ENCODE results near the gene IAPP. TPM values are rescaled to one million over a fixed set of nuclear protein-coding genes. Genes with fewer than 3 reads are reported as not detected.
"Not testable (repeated sequence)": the region's sequence is repeated elsewhere in the genome, so short reads cannot be mapped to it uniquely, and the experiment has no call there.

Gene IAPP
- total RNA-seq, 2 donors from 2014 or later, result not detected

DNA sequence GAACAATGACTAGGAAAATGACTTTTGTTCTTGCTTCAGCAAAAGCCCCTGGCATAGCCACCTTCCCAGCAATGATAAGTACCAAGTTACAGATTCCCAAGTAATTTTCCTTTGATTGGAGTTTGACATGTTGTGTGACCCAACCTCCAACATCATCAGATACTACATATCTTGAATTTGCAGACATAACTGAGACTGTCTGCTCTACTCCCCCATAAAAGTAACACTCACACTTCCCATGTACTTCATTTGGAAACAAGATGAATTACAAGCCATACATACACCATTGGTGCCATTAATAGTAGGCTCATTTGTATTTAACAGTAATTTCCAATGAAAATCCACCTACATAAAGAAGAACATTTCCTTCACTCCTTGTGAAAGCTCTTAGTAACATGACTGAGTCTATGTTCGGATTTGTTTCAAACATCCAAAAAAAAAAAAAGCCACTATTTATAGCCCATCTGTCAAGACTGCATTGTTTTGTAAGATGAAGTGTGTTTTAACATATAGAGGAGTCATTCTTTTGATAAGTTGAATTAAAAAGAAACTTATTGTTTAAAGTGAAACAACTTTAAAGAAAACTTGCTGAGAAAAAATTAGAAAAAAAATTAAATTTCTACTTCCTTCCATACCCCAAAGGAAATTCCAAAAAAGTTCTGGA is 26.0 kb upstream of the IAPP start:
- no peak for DNase-seq (ENCODE audit: low spot score)
- TF ChIP-seq CTCF (IDR thresholded peaks at IDR 0.05), result no peak
- TF ChIP-seq POLR2AphosphoS5 (IDR thresholded peaks at IDR 0.05), result no peak
- TF ChIP-seq POLR2A (IDR thresholded peaks at IDR 0.05), result no peak
- Histone ChIP-seq H3K9me3 (no peaks in the 10 kb centered on the region), H3K4me1 (replicated peaks) (no peaks in the 10 kb centered on the region), H3K27me3 (replicated peaks; ENCODE audit: insufficient read depth) (no peaks in the 10 kb centered on the region), H3K36me3 (no peaks in the 10 kb centered on the region), H3K27ac (no peak overlapping the region), H3K4me3 (no peak overlapping the region)
- intact Hi-C loops (cut with DNase I), result no loop called here
- WGBS, result 35% methylated on average over 1 of the region's 1 CpG

GRCh38 chr12:21350975-21351374 is 21.7 kb upstream of the IAPP start:
- Histone ChIP-seq H3K27ac (no peak overlapping the region), H3K4me3 (no peak overlapping the region), H3K9me3 (no peaks in the 10 kb centered on the region), H3K27me3 (replicated peaks; ENCODE audit: insufficient read depth) (no peaks in the 10 kb centered on the region), H3K36me3 (no peaks in the 10 kb centered on the region), H3K4me1 (replicated peaks) (no peaks in the 10 kb centered on the region)
- TF ChIP-seq POLR2A (IDR thresholded peaks at IDR 0.05) (no peak), POLR2AphosphoS5 (IDR thresholded peaks at IDR 0.05) (no peak), CTCF (IDR thresholded peaks at IDR 0.05) (no peak)
- WGBS, result 24% methylated on average over 1 of the region's 1 CpG
- intact Hi-C loops (cut with DNase I), result no loop called here
- no peak for DNase-seq (ENCODE audit: low spot score)

DNA sequence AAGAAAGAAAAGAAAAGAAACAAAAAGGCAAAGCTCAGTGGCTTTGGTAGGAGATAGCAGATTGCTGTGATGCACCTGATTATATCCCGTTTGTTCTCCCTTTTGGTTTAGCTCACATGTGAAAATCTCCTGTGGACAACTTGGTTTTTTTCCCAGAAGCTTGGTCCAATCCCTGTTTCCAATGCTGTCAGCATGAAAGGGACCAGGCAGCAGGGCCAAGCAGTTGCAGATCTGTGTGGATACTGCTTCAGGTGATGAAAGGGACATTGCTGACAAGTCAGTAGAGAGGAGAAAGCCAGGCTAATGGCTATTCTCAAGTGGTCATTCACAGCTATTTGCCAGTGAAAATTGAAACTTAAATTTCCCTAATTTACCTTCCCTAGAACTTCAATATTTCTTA is 19.2 kb upstream of the IAPP start:
- H3K9me3 ChIP-seq, result no peaks in the 10 kb centered on the region
- WGBS, result 26% methylated on average over 1 of the region's 1 CpG
- TF ChIP-seq CTCF (IDR thresholded peaks at IDR 0.05) (no peak), POLR2AphosphoS5 (IDR thresholded peaks at IDR 0.05) (no peak), POLR2A (IDR thresholded peaks at IDR 0.05) (no peak)
- no peak overlapping the region for H3K27ac ChIP-seq
- no peaks in the 10 kb centered on the region for H3K27me3 ChIP-seq (replicated peaks; ENCODE audit: insufficient read depth)
- no peaks in the 10 kb centered on the region for H3K4me1 ChIP-seq (replicated peaks)
- H3K4me3 ChIP-seq, result no peak overlapping the region
- no peak for DNase-seq (ENCODE audit: low spot score)
- intact Hi-C loops (cut with DNase I), result no loop called here
- H3K36me3 ChIP-seq, result no peaks in the 10 kb centered on the region

DNA sequence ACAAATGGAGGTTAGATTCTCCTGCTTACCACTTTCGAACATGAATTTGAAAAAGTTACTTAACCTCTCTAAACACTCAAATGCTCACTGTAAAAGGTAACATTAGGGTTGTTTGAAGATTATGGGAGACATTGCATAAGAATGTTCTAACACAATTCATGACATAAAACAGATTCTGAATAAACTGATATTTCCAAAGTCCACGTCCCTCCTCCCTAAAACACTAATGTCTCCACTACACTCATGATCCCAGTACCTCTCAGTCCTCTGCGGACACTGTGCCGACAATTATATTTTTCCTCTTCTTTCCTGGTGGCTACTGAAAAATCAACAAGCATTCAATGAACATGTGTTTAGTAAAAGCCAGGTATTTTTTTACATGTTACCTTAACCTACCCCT is 18.8 kb upstream of the IAPP start:
- TF ChIP-seq CTCF (IDR thresholded peaks at IDR 0.05), result no peak
- TF ChIP-seq POLR2AphosphoS5 (IDR thresholded peaks at IDR 0.05), result no peak
- no peak for TF ChIP-seq POLR2A (IDR thresholded peaks at IDR 0.05)
- H3K9me3 ChIP-seq, result no peaks in the 10 kb centered on the region
- no peaks in the 10 kb centered on the region for H3K4me1 ChIP-seq (replicated peaks)
- WGBS, result 93% methylated on average over 4 of the region's 4 CpGs
- H3K27me3 ChIP-seq (replicated peaks; ENCODE audit: insufficient read depth), result no peaks in the 10 kb centered on the region
- DNase-seq (ENCODE audit: low spot score), result no peak
- H3K27ac ChIP-seq, result no peak overlapping the region
- no peak overlapping the region for H3K4me3 ChIP-seq
- intact Hi-C loops (cut with DNase I), result no loop called here
- no peaks in the 10 kb centered on the region for H3K36me3 ChIP-seq

- Histone ChIP-seq H3K9me3 (no peaks in the 10 kb centered on the region), H3K27ac (no peak overlapping the region), H3K27me3 (replicated peaks; ENCODE audit: insufficient read depth) (no peaks in the 10 kb centered on the region), H3K36me3 (no peaks in the 10 kb centered on the region), H3K4me3 (no peak overlapping the region), H3K4me1 (replicated peaks) (no peaks in the 10 kb centered on the region)
- WGBS, result 94% methylated on average over 1 of the region's 1 CpG
- intact Hi-C loops (cut with DNase I), result no loop called here
- no peak for DNase-seq (ENCODE audit: low spot score)
- TF ChIP-seq POLR2A (IDR thresholded peaks at IDR 0.05) (no peak), POLR2AphosphoS5 (IDR thresholded peaks at IDR 0.05) (no peak), CTCF (IDR thresholded peaks at IDR 0.05) (no peak)
Measured at GRCh38 chr12:21354641-21355040, 18.1 kb upstream of the IAPP start.

- H3K9me3 ChIP-seq; H3K4me1 ChIP-seq (replicated peaks); DNase-seq (ENCODE audit: low spot score); H3K27me3 ChIP-seq (replicated peaks; ENCODE audit: insufficient read depth); H3K36me3 ChIP-seq; intact Hi-C loops (cut with DNase I); H3K4me3 ChIP-seq; H3K27ac ChIP-seq: not testable (repeated sequence)
- WGBS, result 88% methylated on average over 10 of the region's 10 CpGs
Measured at GRCh38 chr12:21360632-21361031, 12.1 kb upstream of the IAPP start.

Data from prostate gland (tissue), 2 donors.